ENCODE measurements around the gene SLC23A3. TPM values are rescaled to one million over a fixed set of nuclear protein-coding genes. Genes with fewer than 3 reads are reported as not detected.

Gene SLC23A3
- total and polyA plus RNA-seq, 4 donors = 0.23 to 2.4 (median 0.66) TPM

DNA sequence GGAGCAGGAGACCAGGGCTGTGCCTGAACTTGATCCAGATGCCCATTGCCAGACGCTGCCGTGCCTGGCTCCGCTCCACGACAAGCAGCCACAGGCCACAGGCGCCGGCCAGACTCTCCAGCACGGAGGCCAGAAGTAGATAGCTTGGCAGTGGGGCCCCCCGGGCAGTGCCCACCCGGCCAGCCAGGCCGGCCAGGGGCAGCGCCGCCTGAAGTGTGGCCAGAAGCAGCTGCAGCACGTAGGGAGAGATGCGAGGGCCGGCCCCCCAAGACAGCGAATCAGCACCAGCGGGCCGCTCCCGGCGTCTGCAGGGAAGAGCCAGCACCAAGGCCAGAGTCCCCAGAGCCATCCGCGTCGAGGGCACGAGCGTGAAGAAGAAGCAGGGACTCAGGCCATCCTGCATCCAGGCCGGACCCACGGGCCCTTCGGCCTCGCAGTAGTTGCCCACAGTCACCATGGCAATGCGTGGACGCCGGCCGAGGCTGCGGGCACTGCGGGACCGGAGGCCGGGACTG is 48.4 kb upstream of the SLC23A3 start:
- Histone ChIP-seq H3K9me3 (ENCODE audit: control insufficient read depth in 4 of 4, low read length in 3 of 4) (no peaks in the 10 kb centered on the region), H3K9ac (ENCODE audit: low read depth in 1 of 2, low read length in 2 of 2) (peak overlapping the region; percentile 10 to 48), H3K4me3 (ENCODE audit: low read depth in 1 of 3, low read length in 3 of 3) (peak overlapping the region; percentile 51 to 64 (median 52)), H3K27me3 (ENCODE audit: control insufficient read depth in 4 of 4, insufficient read depth in 4 of 4, low read length in 3 of 4) (no peaks in the 10 kb centered on the region), H3K4me1 (ENCODE audit: control insufficient read depth in 4 of 4, insufficient read depth in 4 of 4, low read length in 3 of 4) (peaks cover 5 to 27% (median 19%) of the 10 kb centered on the region in 4 donors), H3K36me3 (ENCODE audit: control insufficient read depth in 4 of 4, insufficient read depth in 3 of 4, low read depth in 1 of 4, low read length in 3 of 4) (peaks cover 12 to 43% (median 29%) of the 10 kb centered on the region in 4 donors), H3K27ac (ENCODE audit: low read depth in 1 of 2, low read length in 2 of 2) (peak overlapping the region; percentile 85 to 92)
- under 1% methylated on average over 37 of the region's 37 CpGs for WGBS
- DNase-seq (ENCODE audit: low spot score) = no peak
- TF ChIP-seq HNF4A (conservative IDR thresholded peaks at IDR 0.05) = peak in 1 of 2 donors; percentile 1
- TF ChIP-seq SP1 (IDR thresholded peaks at IDR 0.05) = no peak
- no peak for TF ChIP-seq JUND (IDR thresholded peaks at IDR 0.05)
- TF ChIP-seq RAD21 (IDR thresholded peaks at IDR 0.05) = peak in 1 of 2 donors; percentile 2
- no peak for TF ChIP-seq REST (IDR thresholded peaks at IDR 0.05)
- no peak for TF ChIP-seq ATF3 (IDR thresholded peaks at IDR 0.05)

- WGBS = 96% methylated on average over 6 of the region's 6 CpGs
- H3K9me3 ChIP-seq (ENCODE audit: control insufficient read depth in 4 of 4, low read length in 3 of 4) = no peaks in the 10 kb centered on the region
- no peak for TF ChIP-seq RAD21 (IDR thresholded peaks at IDR 0.05)
- TF ChIP-seq GABPA (IDR thresholded peaks at IDR 0.05 in 1 of 2, conservative IDR thresholded peaks at IDR 0.05 in 1 of 2) = no peak
- no peak for TF ChIP-seq TAF1 (conservative IDR thresholded peaks at IDR 0.05)
- TF ChIP-seq FOXA2 (IDR thresholded peaks at IDR 0.05) = no peak
- TF ChIP-seq SP1 (IDR thresholded peaks at IDR 0.05) = no peak
- TF ChIP-seq HNF4G (IDR thresholded peaks at IDR 0.05) = no peak
- TF ChIP-seq YY1 (IDR thresholded peaks at IDR 0.05) = no peak
- no peak for TF ChIP-seq FOXA1 (IDR thresholded peaks at IDR 0.05)
- TF ChIP-seq JUND (IDR thresholded peaks at IDR 0.05) = no peak
- TF ChIP-seq ATF3 (IDR thresholded peaks at IDR 0.05) = no peak
- no peak for TF ChIP-seq RXRA (IDR thresholded peaks at IDR 0.05)
- no peak for TF ChIP-seq MAX (IDR thresholded peaks at IDR 0.05)
- TF ChIP-seq REST (IDR thresholded peaks at IDR 0.05) = no peak
- no peak for TF ChIP-seq HNF4A (conservative IDR thresholded peaks at IDR 0.05)
- no peak for TF ChIP-seq CTCF (IDR thresholded peaks at IDR 0.05; ENCODE audit: low read depth, low read length, missing input control)
- TF ChIP-seq EGR1 (IDR thresholded peaks at IDR 0.05; ENCODE audit: low read depth in 2 of 2) = no peak
- no peak for TF ChIP-seq ZBTB33 (IDR thresholded peaks at IDR 0.05)
- no peak for TF ChIP-seq NR2F2 (IDR thresholded peaks at IDR 0.05)
- H3K4me1 ChIP-seq (ENCODE audit: control insufficient read depth in 4 of 4, insufficient read depth in 4 of 4, low read length in 3 of 4) = peaks cover 5 to 27% (median 19%) of the 10 kb centered on the region in 4 donors
- no peak overlapping the region for H3K4me3 ChIP-seq (ENCODE audit: low read depth in 1 of 3, low read length in 3 of 3)
- no peak overlapping the region for H3K9ac ChIP-seq (ENCODE audit: low read depth in 1 of 2, low read length in 2 of 2)
- DNase-seq (ENCODE audit: low spot score) = peak; percentile 36
- no peak overlapping the region for H3K27ac ChIP-seq (ENCODE audit: low read depth in 1 of 2, low read length in 2 of 2)
- peaks cover 11 to 35% (median 18%) of the 10 kb centered on the region in 4 donors for H3K36me3 ChIP-seq (ENCODE audit: control insufficient read depth in 4 of 4, insufficient read depth in 3 of 4, low read depth in 1 of 4, low read length in 3 of 4)
- no peaks in the 10 kb centered on the region for H3K27me3 ChIP-seq (ENCODE audit: control insufficient read depth in 4 of 4, insufficient read depth in 4 of 4, low read length in 3 of 4)
Observed at GRCh38 chr2:219216535-219216915, 46.7 kb upstream of the SLC23A3 start.
